MV-4-11 (cell line): ENCODE results near the gene COBL.

ENCODE experiments used
- DNase-seq: peaks from one replicate; lab custom pipeline; 2025; lab: John Stamatoyannopoulos, UW

COBL gene

DNA sequence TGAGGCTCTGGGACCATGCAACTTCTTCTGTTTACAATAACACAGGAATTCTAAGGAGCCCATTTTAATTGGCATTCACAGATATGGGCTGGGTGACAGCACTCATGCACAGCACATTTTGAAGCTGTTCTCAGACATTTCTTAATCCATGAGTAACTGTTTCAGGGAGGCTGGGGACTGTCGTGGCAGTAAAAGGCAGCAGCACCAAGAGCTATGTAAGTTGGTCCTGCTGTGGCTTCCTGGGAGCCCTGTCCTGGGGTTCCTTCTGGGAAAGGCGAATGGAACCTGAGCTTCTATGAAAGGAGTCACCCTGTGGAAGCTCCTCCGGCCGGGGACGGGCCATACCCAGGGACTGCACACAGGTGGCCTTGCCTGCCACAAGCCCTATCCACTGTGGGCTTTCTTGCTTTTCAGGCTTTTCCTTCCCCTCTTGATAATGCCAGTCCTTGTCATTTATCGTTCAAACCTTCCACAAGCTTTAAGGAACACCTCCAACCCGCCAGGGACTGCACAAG lies 40.5 kb downstream of the COBL start:
- DNase-seq = no peak

DNA sequence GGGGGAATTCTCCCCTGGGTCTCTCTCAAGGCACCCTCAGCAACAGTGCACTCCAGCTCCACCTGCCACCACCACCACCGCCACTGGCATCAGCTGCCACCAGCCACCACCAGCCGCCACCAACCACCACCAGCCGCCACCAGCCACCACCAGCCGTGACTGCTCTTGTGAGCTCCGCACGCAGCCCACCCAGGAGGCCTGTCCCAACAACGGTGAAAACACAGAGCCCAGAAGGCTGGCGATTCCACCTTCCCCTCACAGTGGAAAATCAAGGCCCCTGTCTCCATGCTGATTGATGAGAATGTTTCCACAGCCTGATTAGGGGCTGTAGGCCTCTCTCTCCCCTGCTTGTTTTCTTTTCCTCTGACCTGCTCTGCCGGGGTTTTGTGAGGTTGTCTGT lies 41.1 kb downstream of the COBL start:
- DNase-seq = no peak

DNA sequence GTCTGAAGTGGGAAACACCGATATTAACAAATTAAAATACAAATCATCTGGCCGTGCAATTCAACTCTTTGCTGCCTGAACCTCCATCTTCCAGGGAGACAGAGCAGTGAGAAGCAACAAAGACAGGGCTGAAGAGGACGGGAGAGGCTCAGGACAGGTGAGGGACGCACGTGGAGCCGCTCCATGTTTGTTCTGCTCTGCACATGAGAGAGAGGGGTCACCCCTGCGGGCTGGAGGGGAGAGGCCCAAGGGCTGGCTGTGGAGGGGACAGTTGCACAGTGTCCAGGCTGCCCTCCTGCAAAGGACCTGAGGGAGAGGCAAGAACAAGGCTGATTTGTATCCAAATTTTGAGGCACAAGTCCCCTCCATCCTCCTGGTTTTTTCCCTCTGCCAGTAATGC lies 41.7 kb downstream of the COBL start:
- DNase-seq = no peak

DNA sequence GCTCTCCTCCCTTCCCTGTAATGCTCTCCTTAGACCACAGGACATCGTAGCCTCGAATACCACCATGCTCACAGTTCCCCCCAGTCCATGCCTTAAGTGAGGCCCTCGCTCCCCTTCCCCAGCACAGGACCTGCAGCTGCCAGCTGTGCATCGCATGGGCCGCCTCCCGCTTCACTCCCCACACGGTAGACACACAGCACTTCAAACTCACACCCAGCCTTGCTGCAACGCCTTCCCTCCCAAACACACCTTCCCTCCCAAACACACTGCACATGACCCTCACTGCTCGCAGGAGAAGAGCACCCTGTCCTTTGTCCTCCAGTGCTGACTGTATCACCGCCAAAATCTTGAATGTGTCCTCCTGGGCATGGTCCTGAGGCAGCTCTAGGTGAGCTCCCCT lies 42.6 kb downstream of the COBL start:
- no peak for DNase-seq

DNA sequence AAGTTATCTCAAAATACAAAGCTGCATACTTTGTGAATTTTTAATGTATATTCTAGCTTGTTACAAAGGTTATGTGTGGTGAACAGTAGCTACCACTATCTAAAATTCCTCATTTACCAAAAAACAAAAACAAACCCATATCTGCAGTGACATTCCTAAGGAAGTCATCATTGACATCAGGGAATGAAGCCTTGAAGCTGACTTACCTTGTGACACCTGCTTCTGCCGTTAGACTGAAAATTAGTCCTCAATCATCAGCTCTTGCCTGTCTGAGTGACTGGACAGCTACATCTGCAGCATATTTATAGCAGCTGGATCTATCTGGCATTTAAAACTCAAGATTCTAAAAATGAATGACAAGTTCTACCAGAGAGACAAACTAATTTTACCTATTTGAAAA lies 43.2 kb downstream of the COBL start:
- no peak for DNase-seq

DNA sequence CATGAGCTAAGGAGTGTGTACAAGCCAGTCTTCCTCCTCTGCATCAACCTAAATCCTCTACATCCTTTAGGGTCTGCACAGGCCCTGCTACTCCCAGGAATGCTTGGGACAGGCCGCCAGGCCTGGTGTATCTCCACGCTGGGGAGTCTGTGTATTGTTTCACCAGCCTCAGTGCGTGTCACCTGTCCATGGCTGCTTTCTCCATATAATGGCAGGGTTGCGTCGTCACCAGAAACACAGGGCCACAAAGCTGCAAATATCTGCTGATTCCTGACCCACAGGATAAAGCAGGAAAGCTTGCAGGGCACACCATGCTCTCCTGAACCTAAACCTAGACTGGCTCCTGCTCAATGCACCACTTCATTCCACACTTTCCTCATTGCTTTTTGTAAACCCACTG lies 45.6 kb downstream of the COBL start:
- no peak for DNase-seq

DNA sequence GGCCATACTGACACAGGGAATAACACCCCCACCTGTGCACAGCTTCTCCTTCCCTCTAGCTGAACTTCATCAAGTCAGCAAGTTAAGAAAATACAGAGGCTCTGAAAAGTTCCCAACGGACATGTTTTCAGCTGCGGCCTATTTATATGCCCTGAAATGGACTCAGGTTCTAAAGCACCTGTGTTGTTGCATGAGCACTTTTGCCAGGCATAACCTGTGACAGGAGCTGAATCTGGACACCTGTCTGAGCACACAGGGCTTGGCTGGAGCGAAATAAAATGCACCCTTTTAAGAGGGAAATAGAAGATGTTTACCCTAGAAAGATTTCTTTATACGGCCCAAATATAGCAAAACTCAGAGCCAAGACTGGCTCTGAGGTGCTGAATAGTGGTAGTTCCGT lies 46.7 kb downstream of the COBL start:
- no peak for DNase-seq

DNA sequence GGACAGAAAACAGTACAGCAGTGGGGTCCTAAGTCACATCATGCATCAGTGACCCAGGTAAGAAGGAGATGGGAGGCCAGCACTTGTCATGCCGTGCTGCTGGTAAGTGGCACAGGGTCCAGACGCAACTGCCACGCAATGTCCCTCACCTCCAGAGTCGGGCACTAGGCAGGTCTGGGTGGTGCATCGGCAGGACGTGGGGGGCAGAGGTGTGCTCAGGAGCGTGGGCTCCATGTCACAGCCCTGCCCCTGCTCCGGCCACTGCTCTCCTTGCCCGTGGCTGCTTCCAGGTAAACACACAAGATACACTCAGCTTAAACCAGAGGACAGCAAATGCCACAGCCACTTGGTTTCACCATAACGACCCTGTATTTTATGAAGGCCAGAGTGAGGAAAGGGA lies 47.3 kb downstream of the COBL start:
- DNase-seq = no peak

DNA sequence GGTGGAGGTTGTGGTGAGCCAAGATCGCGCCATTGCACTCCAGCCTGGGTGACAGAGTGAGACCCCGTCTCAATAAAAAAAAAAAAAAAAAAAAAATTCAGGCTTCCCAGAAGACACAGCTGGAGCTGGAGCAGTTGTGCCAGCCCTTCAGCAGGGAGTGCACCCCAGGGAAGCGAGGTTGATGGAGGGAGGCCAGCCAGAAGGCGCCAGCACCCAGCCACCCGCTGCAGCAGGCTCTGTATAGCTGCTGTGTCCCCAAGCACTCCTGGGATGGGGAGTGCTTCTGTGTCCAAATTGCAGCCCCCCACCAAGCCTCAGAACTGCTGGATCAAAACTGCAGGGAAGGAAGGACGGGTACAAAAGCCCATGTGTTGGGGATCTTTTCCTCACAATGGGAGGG lies 47.8 kb downstream of the COBL start:
- no peak for DNase-seq

DNA sequence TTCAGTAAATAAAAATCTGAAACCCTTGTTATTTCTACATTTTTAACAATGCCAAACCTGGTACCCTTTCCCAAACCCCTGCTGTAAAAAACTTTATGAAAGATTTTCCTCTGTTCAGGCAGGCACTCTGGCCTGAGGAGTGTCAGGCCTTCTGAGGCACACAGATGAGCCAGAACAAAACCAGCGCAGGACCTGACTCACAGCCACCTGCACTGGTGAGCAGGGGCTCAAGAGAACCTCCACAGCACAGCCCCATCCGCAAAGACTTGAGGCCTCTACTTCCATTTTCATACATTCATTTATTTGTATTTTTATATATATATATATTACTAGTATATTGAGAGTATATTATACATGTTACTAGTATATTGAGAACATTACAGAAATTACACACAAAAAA lies 49.4 kb downstream of the COBL start:
- DNase-seq = no peak

DNA sequence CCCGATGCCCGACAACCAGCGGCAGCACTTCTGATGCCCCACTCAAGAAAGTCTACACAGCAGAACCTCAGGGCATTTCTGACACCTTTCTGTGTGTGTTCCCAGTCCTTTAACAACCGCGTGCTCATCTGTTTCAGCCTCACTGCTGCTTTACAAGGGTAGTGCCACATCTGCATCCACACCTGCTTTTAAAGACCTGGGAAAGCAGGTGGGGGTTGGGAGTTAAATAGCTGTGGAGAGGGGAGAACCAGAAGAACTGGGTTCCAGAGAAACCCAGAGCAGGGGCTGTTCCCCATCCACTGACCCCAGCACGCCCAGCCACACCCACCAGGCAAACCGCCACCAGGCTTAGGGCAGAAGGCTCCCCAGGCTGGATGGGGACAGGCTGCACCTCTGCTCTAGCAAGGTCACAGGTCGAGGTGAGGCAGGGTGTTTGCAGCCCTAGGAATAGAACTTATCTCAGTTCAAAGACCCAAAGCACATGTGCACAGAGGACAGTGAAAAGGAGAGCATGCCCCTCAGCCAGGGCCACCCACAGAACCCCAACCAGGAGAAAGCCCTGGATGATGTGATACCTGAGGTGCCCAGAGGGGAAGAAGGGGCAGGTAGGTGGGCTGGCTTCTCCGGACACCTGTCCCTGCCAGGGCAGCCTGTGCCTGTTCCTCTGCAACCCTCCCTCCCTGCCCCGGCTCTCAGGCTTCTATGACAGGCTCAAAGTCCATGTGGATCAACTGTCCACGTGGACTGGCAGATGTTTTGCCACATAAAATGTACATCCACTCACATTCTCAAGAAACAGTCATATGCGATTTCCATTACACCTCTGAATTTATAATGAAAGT lies 51.3 kb downstream of the COBL start:
- no peak for DNase-seq

DNA sequence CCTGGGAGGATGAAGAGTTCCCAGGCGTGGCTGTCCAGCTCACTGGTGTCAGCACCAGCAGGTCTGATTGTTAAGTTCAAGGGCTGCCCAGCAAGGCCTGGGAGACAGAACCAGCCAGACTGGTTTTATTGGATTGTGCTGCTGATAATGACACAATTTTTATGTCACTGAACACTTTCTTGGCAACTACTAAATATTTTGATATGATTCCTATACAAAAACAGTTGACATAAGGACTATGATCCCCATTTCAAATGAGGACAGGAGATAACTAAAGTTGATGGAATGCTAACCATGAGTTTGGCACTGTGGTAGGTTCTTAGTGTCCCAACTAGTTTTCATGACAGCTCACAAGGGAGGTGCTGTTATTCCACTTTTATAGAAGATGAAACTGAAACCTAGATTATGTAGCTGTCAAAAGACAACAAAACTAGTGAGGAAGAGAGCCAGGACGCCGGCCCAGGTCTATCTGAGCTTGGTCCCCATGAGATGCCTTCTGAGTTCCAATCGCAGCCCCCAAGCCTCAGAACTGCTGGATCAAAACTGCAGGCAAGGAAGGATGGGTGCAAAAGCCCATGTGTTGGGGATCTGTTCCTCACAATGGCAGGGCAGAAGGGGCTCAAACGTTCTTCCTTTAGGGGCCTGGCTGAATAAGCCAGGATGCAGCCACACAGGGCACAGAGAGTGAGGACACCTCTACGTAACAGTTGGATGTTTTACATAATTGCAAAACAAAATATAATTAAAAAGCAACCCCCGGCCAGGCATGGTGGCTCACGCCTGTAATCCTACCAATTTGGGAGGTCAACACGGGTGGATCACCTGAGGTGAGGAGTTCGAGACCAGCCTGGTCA lies 52.8 kb downstream of the COBL start:
- DNase-seq = no peak

DNA sequence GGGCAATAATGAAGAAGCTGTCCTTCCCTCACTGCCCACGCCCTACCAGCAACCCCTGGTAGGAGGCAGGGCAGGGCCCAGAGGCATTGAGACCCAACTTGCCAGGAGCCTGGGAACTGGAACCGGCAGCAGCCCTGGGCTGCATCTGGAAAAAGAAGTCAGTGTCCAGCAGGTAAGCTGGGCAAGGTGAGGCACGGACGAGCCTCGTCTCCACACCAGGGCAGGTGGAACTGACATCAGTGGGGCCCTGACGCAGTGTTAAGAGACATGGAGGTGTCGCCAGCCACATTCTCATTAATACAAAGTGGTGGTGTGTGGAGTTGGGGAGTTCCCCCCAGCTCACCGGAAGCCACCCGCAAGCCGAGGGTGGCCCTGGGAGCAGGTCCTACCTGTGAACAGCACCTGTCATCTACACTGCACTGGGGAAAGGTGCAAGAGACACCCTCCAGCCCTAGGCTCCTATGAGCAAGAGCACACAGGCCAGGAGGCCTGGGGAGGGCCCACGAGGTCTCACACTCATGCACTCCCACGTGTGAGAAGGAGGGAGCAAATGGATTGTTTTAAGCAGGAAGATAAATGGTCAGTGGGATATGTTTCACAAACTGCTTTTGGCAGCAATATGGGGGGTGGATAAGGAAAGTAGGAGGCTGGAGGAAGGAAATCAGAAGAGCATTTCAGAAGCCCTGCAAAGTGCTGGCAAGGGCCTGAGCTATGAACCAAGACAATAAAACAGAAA lies 53.6 kb downstream of the COBL start:
- no peak for DNase-seq

DNA sequence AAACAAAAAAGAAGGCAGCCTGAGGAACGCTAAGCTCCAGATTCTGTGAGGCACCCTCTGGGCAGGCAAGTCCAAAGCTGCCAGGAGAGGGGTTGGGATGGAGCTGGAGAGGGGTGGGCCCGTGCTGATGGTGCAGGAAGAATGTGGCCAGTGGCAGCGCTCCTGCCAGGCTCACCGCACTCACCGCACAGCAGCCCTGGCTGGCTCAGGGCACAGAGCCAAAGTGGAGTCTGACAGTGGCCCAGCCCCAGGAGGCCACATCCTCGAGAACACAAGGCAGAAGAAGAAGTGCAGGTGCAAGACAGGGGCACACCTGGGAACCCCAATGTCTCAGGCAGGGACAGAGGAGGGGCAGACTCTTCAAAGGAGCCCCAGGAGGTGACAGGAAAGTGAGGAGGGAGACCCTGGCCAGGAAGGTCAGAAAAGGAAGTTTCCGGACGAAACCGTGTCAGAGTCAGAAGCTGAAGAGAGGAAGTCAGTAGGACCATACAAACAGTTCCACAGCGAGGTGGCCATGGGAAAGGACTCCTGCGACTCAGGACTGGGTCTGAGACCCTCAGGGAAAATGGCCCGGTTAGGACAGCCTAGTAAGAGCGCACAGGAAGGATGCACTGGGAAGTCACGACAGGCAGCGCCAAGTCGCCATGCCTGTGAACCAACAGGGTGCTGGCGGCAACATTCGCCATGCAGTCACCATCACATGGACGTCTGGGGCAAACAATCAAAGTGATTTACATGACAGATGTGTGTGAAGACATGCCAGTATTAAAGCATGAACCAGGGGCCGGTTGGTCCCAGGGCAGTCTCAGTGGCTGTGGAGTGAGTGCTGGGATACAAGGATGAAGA lies 54.4 kb downstream of the COBL start:
- DNase-seq = no peak

DNA sequence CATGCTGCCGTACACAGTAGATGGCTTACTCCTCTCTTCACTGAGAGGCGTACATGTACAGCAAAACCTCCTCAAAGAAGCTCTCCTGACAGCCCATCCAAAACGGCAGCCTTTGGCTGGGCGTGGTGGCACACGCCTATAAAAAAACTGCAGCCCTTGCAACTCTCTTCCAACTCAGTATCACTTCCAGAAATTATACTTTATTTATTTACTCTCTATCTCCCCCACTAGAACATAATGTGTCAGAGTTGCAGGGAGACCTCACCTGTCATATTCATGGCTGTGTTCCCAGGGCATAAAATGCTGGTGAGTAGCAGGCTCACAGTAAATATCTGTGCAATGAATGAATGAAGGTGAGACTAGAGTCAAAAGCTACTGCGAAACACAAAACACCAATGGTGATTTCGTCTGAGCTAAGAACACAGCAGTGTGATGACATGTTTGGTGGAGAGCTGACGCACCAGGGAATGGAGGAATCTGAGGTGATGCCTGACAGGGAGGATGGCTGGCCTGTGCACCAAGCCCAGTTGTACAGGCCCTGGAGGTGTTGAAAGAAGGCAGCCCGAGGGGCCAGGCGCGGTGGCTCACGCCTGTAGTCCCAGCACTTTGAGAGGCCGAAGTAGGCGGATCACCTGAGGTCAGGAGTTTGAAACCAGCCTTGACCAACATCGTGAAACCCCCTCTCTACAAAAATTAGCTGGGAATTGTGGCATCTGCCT lies 55.3 kb downstream of the COBL start:
- no peak for DNase-seq

DNA sequence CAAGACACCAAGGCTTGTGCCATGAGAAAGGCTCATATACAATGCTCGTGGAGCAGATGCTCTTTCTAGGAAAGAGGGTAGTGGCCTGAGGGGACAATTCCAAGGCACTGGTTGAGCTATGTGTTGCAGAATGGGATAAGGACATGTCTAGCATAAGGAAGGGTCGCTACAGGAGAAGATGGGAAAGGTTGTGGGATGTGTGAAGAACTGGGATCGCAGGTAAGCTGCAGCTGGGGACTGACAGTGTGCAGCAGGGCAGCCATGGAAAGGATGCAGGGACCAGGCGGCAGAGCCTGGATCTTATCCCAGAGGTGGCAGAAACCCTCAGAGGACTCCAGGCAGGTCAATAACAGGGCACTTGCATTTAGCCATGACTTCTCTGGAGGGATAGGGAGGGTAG lies 56.1 kb downstream of the COBL start:
- no peak for DNase-seq

DNA sequence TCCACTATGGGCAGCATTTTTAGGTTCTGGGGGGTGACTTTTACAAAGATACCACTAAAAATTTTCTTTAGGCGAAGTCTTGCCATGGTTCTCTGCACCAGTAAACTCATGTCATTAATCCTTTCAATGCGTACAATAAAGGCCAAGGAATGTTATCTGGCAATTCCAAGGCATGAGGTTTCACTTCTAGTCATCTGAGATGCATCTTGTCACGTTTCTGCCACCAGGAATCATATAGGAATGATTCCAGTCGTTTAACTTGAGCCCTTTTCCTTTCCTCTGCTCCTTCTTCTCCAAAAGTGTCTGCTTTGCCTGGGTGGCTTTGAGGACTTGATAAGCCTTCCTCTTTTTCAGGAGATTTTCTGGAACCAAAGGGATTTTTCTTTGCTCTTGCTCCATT lies 56.8 kb downstream of the COBL start:
- DNase-seq = no peak

DNA sequence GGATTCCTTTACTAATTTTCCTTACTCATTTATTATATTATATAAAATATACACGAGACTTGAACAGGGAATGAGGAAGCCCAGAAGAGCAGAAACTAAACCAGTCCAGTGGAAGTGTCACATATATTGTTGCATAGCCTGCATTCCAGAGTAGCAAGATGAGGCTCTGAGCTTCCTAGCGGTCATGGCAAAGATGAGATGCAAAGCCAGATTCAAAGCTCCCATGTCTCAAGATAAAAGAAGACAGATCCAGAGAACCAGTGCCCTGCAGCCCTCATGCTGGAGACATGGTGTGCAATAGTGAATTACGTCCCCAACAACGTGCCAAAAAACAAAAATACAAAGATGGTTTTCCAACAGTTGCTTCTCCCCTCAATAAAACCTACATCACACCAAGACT lies 59.7 kb downstream of the COBL start:
- no peak for DNase-seq

DNA sequence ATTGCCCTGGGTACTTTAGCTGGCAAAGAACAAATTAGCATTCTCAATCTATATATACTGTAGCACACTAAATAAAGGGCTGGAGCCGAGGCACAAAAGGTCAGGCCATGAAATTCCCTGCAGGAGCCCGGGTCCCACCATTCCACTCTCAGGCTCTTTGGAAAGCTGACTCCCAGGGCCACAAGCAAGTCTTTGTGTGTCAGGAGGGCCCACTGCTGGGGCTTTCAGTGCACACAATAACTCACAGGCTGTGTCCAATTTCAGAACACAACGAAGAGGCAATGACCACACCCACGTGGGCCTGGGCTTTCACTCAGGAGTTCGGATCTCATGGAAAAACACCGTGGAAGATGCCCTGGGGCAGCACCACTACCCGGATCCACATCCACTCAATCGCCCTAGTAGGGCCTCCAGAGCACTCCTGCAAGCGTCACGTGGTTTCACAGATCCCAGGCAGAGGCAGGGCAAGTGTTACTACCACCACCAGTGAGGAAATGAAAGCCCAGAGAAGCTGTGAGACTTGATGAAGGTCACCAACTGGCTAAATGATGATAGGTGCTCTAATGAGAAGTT lies 60.3 kb downstream of the COBL start:
- DNase-seq = peak; percentile 1

DNA sequence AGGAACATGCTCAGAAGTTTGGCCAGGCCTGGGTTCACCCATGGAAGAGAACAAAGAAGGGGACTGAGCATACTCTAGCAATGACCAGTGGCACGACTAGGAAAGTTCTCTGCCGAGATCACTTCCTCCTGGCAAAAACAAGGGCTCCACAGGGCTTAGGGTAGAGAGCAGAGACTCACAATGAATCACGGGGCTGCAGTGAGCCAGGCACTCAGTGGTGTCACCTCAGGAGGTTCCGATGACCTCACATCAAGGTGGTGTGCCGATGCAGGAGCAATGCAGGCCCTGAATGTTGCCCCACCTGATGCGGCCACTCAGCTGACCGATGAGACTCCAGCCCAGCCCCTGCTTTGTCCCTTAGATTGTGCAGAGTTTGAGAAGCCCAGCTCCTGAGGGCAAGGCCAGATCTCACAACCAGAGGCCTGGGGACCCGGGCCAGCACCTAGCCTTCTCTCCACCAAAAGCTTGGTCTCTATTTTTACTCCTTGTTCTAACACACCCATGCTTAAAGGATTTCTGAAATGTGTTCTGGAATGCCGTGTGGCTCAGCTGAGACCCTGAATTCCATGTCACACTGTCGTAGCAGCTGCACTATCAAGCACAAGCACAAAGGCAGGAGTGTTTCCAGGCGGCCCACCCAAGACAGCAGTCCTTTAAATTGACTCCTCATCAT lies 60.9 kb downstream of the COBL start:
- DNase-seq = no peak
